GM12878 (cell line): ENCODE measurements around the gene HNRNPCL1.

ENCODE experiments used
- CTCF ChIP-seq, 3 experiments: IDR thresholded peaks in 2 of 3; conservative IDR thresholded peaks in 1 of 3; 2 replicates each; pipeline ENCODE4 v1.5.1; 2011; ENCODE audit warnings: low read depth in 3 of 3, low read length in 3 of 3, mild to moderate bottlenecking in 3 of 3, control low read depth in 2 of 3, moderate library complexity in 2 of 3, inconsistent platforms in 1 of 3, mixed read lengths in 1 of 3; ENCODE audit not compliant: control insufficient read depth in 2 of 3, insufficient read depth in 1 of 3; ENCODE audit errors: extremely low read depth in 1 of 3
- EGR1 ChIP-seq, 2 experiments: IDR thresholded peaks; 1 replicate in 1 of 2; 2 replicates in 1 of 2; pipeline ENCODE4 v1.6.1; 2011 to 2012; ENCODE audit warnings: low read depth in 2 of 2, low read length in 2 of 2, borderline replicate concordance in 1 of 2, mild to moderate bottlenecking in 1 of 2, moderate library complexity in 1 of 2
- FOS ChIP-seq: IDR thresholded peaks from 3 replicates; pipeline ENCODE4 v1.6.1; 2011; ENCODE audit warnings: borderline replicate concordance; ENCODE audit not compliant: insufficient read length; ENCODE audit errors: extremely low read depth
- HCFC1 ChIP-seq: fragments of 150-350 bp; IDR thresholded peaks from 2 replicates; pipeline ENCODE4 v1.6.1; 2014; ENCODE audit warnings: low read length
- IRF3 ChIP-seq: fragments of 450-650 bp; IDR thresholded peaks from 2 replicates; pipeline ENCODE4 v1.6.1; 2014; ENCODE audit warnings: mild to moderate bottlenecking
- KLF5 ChIP-seq: fragments of 450-650 bp; IDR thresholded peaks from 2 replicates; pipeline ENCODE4 v1.6.1; 2014; ENCODE audit warnings: mild to moderate bottlenecking; ENCODE audit not compliant: partially characterized antibody
- LARP7 ChIP-seq: fragments of 450-650 bp; IDR thresholded peaks from 2 replicates; pipeline ENCODE4 v1.6.1; 2017; ENCODE audit warnings: mild to moderate bottlenecking
- MAX ChIP-seq: IDR thresholded peaks from 2 replicates; pipeline ENCODE4 v1.6.1; 2012; ENCODE audit warnings: low read depth, low read length, improper control_type of control experiment
- RAD21 ChIP-seq: IDR thresholded peaks from 2 replicates; pipeline ENCODE4 v1.6.1; 2011; ENCODE audit warnings: mild to moderate bottlenecking, low read depth, low read length, moderate library complexity; ENCODE audit not compliant: insufficient read depth
- SREBF2 ChIP-seq: IDR thresholded peaks from 2 replicates; pipeline ENCODE4 v1.6.1; 2012; ENCODE audit warnings: mild to moderate bottlenecking, low read length
- ZNF217 ChIP-seq: fragments of 450-650 bp; IDR thresholded peaks from 2 replicates; pipeline ENCODE4 v1.6.1; 2017; ENCODE audit warnings: antibody characterized with exemption, mild to moderate bottlenecking
- ZZZ3 ChIP-seq: IDR thresholded peaks from 2 replicates; pipeline ENCODE4 v1.6.1; 2011; ENCODE audit warnings: low read depth; ENCODE audit not compliant: control insufficient read depth, insufficient read length

- no peak for TF ChIP-seq KLF5
- TF ChIP-seq ZZZ3: no peak
- TF ChIP-seq EGR1 (IDR thresholded peaks at IDR 0.05; ENCODE audit: borderline replicate concordance in 1 of 2, low read depth in 2 of 2, low read length in 2 of 2): no peak
- no peak for TF ChIP-seq RAD21
- no peak for TF ChIP-seq SREBF2
- TF ChIP-seq HCFC1: no peak
- TF ChIP-seq ZNF217: no peak
- no peak for TF ChIP-seq IRF3
- no peak for TF ChIP-seq MAX
- no peak for TF ChIP-seq FOS
- no peak for TF ChIP-seq CTCF (IDR thresholded peaks at IDR 0.05 in 2 of 3, conservative IDR thresholded peaks at IDR 0.05 in 1 of 3; ENCODE audit: control insufficient read depth in 2 of 3, extremely low read depth in 1 of 3, insufficient read depth in 1 of 3, low read depth in 3 of 3, low read length in 3 of 3)
- no peak for TF ChIP-seq LARP7
Measured at GRCh38 chr1:12809933-12810332, 38.6 kb downstream of the HNRNPCL1 start.
